GM21717 (cell line): Measurements from ENCODE around the gene PCP4.

Experiments used
- ATAC-seq: cut with Tn5 transposase; IDR thresholded peaks from one replicate; pipeline ENCODE4 v1.9.1; 2021; ENCODE audit warnings: mild to moderate bottlenecking, moderate library complexity; ENCODE audit not compliant: unreplicated experiment

The PCP4 gene

DNA sequence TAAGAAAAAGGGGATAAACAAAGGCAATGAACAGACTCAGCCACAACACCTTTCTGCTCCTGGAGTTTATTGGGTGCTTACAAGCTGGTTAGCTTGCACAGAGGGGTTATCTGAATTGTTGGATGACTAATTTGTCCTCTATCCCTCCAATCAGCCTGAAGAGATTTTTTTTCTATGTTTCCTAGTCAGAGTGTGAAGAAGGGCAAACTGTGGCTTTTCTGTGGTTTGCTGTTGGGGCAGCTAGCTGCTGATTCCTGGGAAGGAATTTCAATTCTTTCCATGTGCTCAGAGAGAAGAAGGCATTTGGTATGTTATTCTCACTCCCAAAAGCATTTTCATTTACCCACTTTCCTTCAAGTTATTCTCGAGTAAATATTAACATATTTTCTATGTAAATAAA lies 48.6 kb downstream of the PCP4 start:
- no peak for ATAC-seq

DNA sequence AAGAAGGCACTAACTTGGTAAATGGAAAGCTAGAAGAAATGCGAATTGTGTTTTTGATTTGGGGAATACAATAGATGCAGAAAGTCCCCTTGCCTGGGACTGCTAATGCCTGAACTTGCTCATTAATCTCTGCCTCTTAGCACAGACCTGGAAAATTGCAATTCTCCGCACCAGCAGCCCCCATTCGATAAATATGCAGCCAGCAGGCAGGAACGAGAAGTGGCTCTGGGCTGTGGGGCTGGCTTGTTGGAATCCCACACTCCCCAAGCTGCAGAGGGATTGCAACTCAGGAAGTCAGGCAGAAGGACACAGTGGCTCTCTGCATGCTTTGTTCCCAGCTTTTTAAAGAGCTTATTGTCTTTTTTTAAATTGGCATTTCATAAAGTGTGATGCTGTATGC lies 51.3 kb downstream of the PCP4 start:
- no peak for ATAC-seq

DNA sequence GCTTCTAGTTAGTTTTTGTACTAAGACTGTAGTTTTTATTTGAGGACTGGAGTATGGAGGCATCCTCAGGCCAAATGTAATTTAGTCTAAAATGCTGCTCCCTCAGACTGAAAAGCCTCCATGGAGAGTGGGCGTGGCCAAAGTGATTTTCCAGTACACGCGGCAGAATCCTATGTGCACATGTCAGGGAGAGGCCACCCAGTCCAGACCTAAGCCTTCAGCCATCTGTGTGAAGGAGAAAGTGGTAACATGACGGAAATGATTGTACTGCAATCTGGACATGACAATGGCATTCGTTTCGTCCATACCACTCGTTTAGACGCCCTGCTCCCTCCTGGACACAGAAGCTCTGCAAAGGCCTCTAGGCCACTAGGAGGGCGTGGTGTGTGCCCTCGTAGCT lies 56.2 kb downstream of the PCP4 start:
- ATAC-seq, result no peak

DNA sequence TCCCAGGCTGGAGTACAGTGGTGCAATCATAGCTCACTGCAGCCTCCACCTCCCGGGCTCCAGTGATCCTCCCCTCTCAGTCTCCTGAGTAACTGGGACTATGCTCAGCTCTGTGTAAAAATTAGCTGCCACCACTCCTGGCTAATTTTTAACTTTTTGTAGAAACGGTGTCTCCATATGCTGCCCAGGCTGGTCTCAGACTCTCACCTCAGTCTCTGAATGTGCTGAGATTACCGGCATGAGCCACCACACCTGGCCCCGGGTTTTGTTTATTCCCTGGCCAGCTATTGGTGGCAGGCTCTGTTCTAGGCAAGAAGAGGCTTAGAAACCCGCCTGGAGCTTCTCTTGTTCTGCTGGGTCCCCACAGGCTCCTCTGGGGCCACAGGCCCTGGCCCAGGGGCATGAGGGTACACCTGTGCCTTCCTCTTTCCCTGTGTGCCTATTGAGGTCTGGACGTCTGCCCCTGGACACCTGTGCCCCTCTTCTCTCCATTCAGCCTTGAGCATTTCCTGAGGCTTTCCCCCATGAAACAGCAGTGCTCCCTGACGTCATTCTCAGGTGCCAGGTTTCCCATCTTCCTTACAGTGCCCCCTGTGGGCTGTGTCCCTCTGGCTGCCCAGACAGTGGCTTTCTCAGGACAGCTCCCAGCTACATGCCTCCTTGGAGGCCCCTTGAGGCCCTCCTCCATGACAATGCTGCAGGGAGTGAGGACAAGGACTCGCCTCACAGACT lies 57.5 kb downstream of the PCP4 start:
- no peak for ATAC-seq

DNA sequence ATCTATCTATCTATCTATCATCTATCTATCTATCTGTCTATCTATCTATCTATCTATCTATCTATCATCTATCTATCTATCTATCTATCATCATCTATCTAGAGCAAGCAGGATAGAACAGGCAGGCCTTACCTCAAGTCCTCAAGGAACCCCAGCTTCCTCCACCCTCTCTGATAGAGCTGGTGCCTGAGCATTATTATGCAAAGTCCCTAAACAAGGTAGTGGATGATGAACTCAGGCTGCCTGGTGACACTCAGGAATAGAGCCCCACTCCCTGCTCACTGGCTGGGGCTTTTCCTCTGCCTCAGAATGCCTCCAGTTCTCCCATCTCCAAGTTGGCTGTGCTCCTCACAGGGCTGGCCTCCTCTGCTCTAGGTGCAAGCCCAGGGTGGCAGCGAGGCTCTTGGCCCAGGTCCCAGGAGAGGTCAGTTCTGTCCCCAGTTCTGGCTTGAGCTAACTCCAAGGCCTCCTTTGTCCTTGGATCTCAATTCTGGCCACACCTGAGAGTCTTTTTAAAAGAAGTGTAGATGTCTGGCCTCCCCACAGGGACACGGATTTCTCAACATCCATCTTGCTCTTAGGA lies 60.2 kb downstream of the PCP4 start:
- ATAC-seq, result no peak

DNA sequence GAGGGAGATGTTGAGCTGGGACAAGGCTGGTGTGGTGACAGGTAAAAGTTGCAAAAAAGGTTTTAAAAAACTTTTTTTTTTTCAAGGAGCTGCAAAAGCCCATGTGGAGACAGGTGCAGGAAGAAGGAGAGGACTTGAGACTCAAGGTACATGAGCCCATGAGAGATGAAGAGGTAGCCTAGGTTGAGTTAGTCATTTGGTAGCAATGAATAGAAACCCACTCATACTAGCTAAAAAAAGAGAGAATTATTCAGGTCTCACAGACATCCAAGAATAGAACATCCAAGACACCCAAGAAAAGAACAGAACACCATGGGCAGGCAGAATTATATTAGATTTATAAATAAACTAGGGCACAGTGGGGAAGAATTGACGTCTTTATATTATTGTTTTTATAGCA lies 65.1 kb downstream of the PCP4 start:
- ATAC-seq, result no peak

DNA sequence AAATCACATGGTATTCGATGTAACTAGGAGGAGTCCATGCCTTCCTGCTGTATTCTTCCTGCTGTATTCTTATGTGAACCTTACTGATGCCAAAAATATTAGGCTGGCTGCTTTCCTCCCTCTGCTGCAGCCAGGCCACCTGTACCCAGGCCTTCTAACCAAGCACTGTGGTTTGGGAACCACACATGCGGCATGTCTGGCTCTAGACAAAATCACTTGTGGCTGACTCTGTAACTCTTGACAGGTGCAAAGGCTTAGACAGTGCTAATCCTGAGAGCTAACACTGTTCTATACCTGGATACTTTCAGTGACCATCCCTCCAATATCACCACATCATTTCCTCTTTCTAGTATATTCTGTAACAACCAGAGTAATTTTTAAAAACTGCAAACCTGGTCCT lies 67.7 kb downstream of the PCP4 start:
- no peak for ATAC-seq

DNA sequence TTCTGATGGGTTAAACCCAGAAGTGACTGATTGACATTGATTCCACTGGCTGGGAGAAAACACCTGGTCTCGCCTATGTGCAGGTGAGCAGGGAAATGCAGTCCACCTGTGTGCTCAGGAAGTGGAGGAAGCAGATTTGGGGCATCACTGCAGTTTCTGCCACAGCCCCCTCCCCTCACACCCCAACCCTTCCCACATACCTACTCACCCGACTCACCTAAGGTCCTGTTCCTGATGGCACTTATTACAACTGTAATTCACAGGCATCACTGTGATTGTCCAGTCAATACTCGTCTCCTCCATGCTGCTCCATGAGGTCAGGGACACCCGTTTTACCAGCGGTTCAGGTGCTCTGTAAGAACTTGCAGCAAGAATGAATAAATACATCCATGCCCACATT lies 68.5 kb downstream of the PCP4 start:
- no peak for ATAC-seq

DNA sequence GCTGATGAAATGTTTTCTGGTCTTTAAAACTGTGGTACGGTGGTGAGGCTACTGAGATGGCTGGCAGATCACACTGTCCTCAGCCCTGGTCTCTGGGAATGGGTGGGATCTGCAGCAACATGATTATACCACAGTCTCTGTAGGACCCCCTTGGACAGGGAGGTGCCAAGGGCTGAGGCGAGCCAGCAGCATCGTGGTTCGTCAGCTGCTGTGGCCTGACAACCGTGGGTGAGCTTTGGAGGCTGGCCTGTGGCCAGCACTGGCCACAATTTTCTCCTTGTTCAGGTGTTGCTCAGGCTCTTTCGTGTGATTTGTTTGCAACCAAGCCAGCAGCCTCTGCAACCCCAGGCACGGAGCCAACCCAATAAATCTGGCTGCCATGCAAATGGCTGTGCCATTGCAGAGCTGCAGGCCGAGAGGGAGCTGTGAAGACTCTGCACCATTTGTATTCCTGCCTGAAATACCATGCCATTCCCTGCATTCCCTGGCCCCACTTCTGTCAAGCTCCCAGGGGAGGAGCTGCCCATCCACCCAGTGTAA lies 70.9 kb downstream of the PCP4 start:
- ATAC-seq, result no peak

DNA sequence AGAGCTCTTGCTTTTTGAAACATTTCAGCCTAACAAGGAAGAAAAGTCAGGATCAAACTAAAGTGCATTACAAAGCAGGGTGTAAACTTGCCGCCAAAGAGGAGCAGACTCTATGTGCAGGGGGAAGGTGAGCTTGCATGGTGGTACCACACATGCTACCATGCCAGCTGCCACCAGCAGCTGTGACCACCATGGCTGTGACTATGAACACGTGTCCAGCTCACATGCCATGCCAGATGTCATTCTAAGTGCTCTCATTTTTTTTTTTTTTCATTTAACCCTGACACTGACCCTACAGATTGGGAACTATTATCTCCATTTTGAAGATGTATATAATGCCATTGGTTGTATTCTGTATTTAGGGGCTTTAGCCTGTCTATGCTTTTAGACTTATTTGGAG lies 79.0 kb downstream of the PCP4 start:
- ATAC-seq, result no peak

DNA sequence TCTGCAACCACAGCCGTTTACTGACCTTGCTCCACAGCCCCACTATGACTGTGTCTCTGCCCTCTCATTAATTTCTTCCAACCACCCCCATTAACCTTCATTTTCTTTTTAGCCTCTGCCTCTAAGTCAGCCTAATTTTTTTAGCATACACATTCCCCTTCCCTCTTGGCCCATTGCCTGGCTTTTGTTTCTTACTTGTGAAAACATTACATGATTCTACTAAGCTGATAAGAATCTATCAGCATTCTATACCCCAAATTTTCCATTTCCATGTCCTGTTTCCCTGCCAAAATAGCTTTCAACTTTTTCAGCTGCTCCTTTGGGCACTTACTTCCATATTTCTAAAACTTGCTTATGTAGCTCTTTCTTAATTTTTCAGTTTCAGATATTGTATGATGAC lies 79.8 kb downstream of the PCP4 start:
- no peak for ATAC-seq

DNA sequence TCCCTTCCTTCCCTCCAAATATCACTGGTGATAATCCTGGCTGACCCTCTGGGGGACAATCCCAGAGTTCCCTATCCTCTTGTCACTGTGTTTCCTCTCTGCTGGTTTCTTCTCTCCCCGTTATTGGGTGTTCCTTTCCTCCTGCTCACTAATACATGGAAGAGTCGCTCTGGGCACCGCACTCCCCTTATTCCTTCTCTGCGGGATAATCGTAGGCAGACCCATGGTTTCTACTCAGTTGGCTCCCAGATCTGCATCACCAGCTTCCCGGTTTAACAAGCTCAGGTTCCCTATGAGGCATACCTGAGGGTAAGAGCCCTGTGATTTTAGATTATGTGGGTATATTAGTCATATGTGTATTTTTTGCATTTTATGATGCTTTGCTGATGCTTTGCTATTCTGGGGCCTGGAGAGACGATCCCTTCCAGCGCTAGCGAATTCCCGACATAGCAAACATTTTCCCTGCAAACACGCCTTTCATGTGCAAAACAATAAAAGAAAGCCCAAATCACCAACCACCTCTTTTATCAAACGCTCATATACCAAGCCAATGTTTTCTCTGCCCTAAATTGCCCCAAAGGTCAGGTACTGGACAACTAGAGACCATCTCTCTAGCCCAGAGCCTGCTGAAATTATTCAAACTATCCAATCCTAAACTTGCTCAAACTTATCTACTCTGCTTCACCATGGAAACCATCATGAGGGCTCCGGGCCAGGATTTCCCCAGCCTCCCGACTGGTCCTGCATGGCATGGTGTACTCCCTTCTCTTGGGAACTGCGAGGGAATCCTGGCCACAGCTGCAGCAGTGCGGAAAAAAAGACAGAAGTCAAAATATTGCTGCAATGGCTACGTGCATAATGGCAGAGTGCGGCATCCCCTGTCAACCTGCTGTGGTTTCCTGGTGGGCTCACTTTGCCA lies 84.2 kb downstream of the PCP4 start:
- no peak for ATAC-seq

DNA sequence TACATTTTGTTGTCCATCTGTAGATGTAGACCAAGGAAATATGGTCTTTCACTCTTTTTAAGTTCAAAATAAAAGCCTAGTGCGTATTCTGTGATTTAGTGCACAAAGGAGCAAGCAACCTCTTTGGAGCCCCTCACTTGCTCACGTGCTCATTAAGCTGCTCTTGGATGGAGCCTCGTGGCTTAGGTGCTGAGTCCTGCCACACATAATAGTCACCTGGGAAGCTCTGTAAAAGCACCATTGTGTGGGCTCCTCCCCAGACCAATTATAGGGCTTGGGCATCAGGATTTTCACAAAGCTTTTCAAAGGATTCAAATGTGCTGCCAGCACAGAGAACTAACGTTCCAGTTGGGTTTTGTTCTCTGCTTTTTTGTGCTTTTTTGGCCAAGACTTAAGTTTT lies 85.0 kb downstream of the PCP4 start:
- no peak for ATAC-seq

DNA sequence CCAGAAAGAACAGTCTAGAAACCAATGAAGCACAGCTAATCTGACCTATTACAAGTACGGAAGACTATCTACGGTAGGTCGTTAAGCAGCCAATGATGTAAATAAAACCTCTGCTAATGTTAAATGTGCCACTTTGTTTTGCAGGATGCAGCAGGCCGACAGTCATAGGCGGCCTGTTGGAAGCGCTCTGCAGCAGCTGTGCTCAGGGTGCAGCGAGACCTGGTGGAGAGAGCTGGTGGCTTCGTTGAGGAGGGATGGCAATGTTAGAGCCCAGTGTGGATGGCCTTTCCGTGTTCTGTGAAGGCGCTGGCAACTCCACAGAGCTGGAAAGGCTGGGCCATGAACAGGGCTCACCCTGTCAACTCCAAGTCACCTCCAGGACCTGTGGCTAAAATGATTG lies 87.3 kb downstream of the PCP4 start:
- no peak for ATAC-seq

DNA sequence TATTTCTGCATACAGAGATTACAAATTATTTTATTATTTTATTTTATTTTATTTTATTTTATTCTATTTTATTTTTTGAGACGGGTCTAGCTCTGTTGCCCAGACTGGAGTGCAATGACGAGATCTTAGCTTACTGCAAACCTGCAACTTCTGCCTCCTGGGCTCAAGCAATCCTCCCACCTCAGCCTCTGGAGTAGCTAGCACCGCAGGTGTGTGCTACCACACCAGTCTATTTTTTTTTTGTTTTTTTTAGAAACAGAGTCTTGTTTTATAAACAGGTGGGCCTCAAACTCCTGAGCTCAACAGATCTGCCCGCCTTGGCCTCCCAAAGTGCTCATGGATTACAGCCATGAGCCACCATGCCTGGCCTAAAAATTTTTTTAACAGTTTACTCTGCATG lies 88.1 kb downstream of the PCP4 start:
- no peak for ATAC-seq

DNA sequence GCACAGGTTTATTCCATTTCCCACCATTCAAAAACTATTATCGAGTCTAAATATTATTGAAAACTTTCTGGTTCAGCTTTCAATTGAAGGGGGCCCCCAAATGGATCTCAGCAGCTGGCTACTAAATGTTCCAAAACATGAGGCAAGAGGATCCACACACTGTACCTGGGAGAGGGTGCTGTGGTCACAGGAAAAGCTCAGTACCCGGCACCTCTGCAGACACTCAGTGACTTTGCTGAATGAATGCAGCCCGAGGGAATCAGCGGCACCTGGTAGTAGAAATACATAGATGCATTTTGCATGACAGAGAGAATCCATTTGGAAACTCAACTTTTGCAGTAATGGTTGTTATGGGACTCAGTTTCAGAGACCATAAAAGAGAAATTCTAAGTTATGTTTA lies 89.3 kb downstream of the PCP4 start:
- no peak for ATAC-seq

DNA sequence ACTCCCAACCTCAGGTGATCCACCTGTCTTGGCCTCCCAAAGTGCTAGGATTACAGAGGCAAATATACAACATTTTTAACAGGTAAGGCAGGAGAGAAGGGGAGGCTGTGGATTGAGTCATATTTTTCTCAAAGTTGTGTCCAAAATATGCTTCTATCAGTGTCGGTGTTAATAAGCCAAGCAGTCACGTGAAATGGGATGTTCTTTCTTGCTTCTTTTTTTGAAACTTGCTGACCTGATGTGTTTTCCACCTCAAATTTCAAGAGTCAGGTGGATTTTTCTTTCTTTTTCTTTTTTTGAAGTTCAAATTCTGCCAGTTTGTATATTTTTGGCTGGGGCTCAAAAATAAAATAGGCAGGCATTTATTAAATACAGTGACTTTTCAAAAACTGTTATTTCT lies 91.5 kb downstream of the PCP4 start:
- no peak for ATAC-seq

DNA sequence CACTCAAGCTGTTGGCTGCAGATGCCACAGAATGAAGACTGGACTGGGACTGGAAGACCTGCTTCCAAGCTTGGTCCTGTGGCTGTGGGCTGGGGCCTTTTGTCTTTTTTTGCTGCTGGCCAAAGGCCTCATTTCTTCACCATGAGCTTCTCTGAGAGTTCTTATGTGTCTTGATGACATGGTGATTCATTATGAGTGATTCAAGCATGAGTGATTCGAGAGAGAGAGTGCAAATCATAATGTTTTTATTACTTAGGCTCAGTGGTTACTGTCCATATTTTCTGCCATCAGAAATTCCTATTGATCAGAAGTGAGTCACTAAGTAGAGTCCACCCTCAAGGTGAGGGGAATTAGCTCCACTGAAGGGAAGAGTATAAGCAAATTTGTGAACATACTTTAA lies 94.0 kb downstream of the PCP4 start:
- ATAC-seq, result no peak

DNA sequence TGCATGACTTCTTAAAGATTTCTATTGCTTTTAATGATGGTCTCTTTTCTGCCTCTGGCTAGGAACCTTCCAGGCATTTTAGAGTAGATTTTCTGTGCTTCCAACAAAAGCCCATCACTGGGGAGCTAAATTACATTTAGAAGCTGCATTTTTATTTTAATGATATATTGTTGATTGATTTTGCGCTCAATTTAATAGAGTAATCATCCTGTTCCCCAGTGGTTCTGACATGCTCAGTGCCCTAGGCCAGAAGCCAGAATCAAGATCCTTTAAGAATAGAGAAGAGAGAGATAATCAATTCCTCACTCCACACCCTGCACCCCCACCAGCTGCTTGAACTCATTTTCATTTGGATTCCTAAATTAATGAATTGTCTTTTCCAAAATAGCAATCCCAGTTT lies 97.8 kb downstream of the PCP4 start:
- no peak for ATAC-seq

DNA sequence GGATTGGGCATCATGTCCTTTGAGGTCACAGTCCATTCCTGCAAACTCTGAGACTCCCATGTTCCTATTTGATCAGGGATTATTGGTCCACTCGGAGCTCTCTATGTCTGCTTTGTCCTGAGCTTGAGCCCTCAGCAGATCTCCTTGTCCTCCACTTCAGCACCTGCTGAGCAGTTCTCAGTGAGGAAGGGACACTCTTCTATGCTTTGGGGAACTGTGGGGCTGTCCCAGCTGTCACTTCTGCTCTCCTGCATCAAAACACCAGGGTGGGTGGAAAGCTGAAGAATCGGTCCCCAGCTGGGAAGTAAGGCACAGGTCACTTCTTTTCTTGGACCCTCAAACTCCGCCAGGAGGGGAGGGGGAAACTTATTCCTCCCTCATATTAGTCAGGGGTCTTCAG lies 99.5 kb downstream of the PCP4 start:
- ATAC-seq, result no peak

DNA sequence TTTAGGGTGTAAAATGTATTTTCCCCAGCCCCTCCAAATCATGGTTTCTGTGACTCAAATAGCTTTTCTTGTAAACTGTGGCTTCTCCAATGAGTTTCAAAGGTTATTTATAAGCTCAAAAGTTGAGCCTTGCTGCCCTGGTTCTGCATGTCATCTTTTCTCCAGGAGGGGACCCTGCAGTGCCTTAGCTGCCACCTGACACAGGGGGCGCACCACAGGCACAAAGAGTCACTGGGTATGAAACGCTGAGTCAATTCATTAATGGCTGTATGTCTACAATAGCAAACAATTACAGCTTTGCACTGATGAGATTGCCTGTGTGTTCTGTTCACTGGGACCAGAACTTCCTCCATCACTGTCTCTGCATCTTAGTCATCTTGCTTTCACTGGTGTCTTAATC lies 100.8 kb downstream of the PCP4 start:
- ATAC-seq, result no peak
